Breast epithelium (tissue), 4 donors: ENCODE measurements around the gene DLX4. TPM values are rescaled to one million over a fixed set of nuclear protein-coding genes. Genes with fewer than 3 reads are reported as not detected.

Experiments
- DNase-seq, 2 donors: peaks; one replicate each; pipeline ENCODE4 v3.0.0-alpha.2; 2019; ENCODE audit warnings: low spot score in 2 of 2
- H3K27ac ChIP-seq, 2 donors: fragments of 200-600 bp; sonication (generic) in 1 of 2; one replicate each; pipeline ENCODE4 v1.5.1; 2016 to 2019; ENCODE audit warnings: mild to moderate bottlenecking in 1 of 2
- H3K27me3 ChIP-seq, 2 donors: fragments of 200-600 bp; sonication (generic) in 1 of 2; one replicate each; pipeline versions ENCODE4 v1.5.1 to v1.6.0; 2017 to 2019; ENCODE audit warnings: control low read depth in 1 of 2, mild to moderate bottlenecking in 1 of 2
- H3K36me3 ChIP-seq: fragments of 200-600 bp; one replicate; pipeline ENCODE4 v1.5.1; 2019
- H3K4me1 ChIP-seq, 2 donors: fragments of 200-600 bp; sonication (generic); one replicate each; pipeline ENCODE4 v1.5.1; 2016 to 2019; ENCODE audit warnings: control low read depth in 1 of 2
- H3K4me3 ChIP-seq, 3 donors: fragments of 200-600 bp; sonication (generic); 1 replicate in 2 of 3; 2 replicates in 1 of 3; pipeline ENCODE4 v1.5.1; 2016 to 2019; ENCODE audit warnings: mild to moderate bottlenecking in 3 of 3, moderate library complexity in 2 of 3
- H3K9me3 ChIP-seq, 2 donors: fragments of 200-600 bp; sonication (generic) in 1 of 2; one replicate each; pipeline ENCODE4 v1.5.1; 2016 to 2019; ENCODE audit warnings: control low read depth in 1 of 2
- POLR2A ChIP-seq: fragments of 450-650 bp; IDR thresholded peaks from one replicate; pipeline ENCODE4 v1.6.1; 2016; ENCODE audit warnings: antibody characterized with exemption, mild to moderate bottlenecking, moderate library complexity
- POLR2AphosphoS5 ChIP-seq, 3 donors: sonication (generic); formaldehyde crosslinking; IDR thresholded peaks; one replicate each; pipeline ENCODE4 v1.6.1; 2017; ENCODE audit warnings: antibody characterized with exemption in 3 of 3
- intact Hi-C: fragments of 100-400 bp; cut with DNase I; formaldehyde crosslinking; loops from one replicate; pipeline ENCODE4 v1.15.1; 2023; ENCODE audit warnings: low total_unique reads
- total RNA-seq, 3 donors: library from RNA; depleted of rRNA; stranded (reverse); fragments of >200 nt; gene quantifications; one replicate each; pipeline ENCODE4 v1.1.0, GENCODE V29; 2016
- TF ChIP-seq, protein P1 (sequence below), 3 donors: fragments of 450-650 bp; IDR thresholded peaks; one replicate each; pipeline ENCODE4 v1.5.1; 2016 to 2017; ENCODE audit warnings: antibody characterized with exemption in 3 of 3, mild to moderate bottlenecking in 3 of 3, moderate library complexity in 3 of 3

The DLX4 gene
- total RNA-seq, 3 donors from 2014 or later = 0.44 TPM; not detected in 2

DNA sequence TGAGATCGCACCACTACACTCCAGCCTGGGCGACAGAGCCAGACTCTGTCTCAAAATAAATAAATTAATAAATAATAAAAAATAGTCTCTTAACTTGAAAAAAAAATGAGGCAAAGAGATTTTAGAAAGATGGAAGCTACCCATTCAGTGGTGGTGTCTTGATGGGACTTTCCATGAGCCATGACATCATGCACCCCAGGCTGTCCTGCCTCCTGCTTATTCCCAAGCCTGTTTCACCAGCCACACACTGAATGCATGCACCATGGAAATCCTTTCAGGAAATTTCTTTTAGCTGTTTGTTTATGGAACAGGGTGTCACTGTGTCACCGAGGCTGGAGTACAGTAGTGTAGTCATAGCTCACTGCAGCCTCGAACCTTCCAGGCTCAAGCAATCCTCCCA, 34.9 kb downstream of the DLX4 start:
- no peak for DNase-seq
- intact Hi-C loops = no loop called here
- no peak for TF ChIP-seq POLR2A
- no peak for TF ChIP-seq POLR2AphosphoS5 (IDR thresholded peaks at IDR 0.05)
- TF ChIP-seq, protein P1, sequence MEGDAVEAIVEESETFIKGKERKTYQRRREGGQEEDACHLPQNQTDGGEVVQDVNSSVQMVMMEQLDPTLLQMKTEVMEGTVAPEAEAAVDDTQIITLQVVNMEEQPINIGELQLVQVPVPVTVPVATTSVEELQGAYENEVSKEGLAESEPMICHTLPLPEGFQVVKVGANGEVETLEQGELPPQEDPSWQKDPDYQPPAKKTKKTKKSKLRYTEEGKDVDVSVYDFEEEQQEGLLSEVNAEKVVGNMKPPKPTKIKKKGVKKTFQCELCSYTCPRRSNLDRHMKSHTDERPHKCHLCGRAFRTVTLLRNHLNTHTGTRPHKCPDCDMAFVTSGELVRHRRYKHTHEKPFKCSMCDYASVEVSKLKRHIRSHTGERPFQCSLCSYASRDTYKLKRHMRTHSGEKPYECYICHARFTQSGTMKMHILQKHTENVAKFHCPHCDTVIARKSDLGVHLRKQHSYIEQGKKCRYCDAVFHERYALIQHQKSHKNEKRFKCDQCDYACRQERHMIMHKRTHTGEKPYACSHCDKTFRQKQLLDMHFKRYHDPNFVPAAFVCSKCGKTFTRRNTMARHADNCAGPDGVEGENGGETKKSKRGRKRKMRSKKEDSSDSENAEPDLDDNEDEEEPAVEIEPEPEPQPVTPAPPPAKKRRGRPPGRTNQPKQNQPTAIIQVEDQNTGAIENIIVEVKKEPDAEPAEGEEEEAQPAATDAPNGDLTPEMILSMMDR (IDR thresholded peaks at IDR 0.05) = no peak
- H3K4me1 ChIP-seq = no peaks in the 10 kb centered on the region
- H3K9me3 ChIP-seq = peaks cover 0 to 9% of the 10 kb centered on the region in 2 donors
- H3K27ac ChIP-seq = no peak overlapping the region
- H3K27me3 ChIP-seq = peaks cover 0 to 23% of the 10 kb centered on the region in 2 donors
- H3K36me3 ChIP-seq = no peaks in the 10 kb centered on the region
- no peak overlapping the region for H3K4me3 ChIP-seq

DNA sequence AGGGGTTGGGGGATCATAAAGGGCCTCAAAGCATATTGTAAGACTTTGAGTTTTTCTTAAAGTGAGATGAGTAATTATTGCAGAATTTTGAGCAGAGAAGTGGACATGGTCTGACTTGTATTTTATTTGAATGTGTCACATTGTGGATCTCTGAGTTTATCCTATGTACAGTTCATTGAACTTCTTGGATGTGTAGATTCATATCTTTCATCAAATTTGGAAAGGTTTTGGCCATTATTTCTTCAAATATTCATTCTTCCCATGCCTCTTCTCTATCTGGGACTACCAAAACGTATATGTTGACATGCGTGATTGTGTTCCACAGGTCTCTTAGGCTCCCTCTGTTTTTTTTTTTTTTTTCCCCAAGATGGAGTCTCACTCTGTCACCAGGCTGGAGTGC, 40.3 kb downstream of the DLX4 start:
- Histone ChIP-seq H3K36me3 (no peaks in the 10 kb centered on the region), H3K27me3 (no peaks in the 10 kb centered on the region), H3K4me1 (no peaks in the 10 kb centered on the region), H3K9me3 (peaks cover 21 to 24% of the 10 kb centered on the region in 2 donors), H3K4me3 (no peak overlapping the region), H3K27ac (no peak overlapping the region)
- DNase-seq = no peak
- intact Hi-C loops = no loop called here
- TF ChIP-seq, protein P1 (IDR thresholded peaks at IDR 0.05) = no peak
- TF ChIP-seq POLR2A (no peak), POLR2AphosphoS5 (IDR thresholded peaks at IDR 0.05) (no peak)

DNA sequence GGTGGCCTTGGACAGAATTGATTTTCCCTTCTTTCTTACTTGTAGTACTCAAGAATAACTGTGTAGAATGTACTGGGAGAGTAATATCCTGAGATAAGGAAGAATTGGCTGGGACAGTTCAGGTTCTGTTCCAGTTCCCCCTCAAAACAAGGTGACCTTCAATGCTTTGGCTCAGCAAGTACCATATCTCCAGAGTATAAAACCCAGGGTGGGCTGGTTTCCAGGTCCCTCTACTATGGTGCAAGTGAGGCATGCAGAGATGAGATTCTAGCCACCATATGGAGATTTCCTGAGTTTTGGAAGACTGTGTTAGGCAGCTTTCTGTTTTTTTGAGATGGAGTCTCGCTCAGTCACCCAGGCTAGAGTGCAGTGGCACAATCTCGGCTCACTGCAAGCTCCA, 44.1 kb downstream of the DLX4 start:
- H3K27me3 ChIP-seq = no peaks in the 10 kb centered on the region
- H3K4me3 ChIP-seq = no peak overlapping the region
- H3K27ac ChIP-seq = no peak overlapping the region
- TF ChIP-seq POLR2AphosphoS5 (IDR thresholded peaks at IDR 0.05) (no peak), POLR2A (no peak)
- TF ChIP-seq, protein P1 (IDR thresholded peaks at IDR 0.05) = no peak
- intact Hi-C loops = no loop called here
- no peaks in the 10 kb centered on the region for H3K4me1 ChIP-seq
- H3K9me3 ChIP-seq = peaks cover 23 to 25% of the 10 kb centered on the region in 2 donors
- DNase-seq = no peak
- H3K36me3 ChIP-seq = no peaks in the 10 kb centered on the region

DNA sequence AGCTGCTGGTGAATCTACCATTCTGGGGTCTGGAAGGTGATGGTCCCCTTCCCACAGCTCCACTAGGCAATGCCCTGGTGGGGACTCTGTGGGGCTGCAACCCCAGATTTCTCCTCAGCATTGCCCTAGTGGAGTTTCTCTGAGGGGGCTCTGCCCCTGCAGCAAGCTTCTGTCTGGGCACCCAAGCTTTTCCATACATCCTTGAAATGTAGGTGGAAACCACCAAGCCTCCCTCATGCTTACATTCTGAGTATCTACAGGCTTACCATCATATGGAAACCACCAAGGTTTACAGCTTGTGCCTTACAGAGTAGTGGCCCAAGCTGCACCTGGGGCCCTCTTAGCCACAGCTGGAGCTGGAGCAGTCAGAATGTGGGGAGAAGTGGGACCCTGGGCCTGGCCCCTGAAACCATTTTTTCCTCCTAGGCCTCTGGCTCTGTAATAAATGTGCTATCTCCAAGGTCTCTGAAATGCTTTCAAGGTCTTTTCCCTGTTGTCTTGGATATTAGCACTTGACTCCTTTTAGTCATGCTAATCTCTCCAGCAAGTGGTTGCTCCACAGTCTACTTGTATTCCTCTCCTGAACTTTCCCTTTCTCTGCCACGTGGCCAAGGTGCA, 45.6 kb downstream of the DLX4 start:
- TF ChIP-seq POLR2A = no peak
- TF ChIP-seq POLR2AphosphoS5 (IDR thresholded peaks at IDR 0.05) = no peak
- TF ChIP-seq, protein P1 (IDR thresholded peaks at IDR 0.05) = no peak
- intact Hi-C loops = no loop called here
- DNase-seq = no peak

DNA sequence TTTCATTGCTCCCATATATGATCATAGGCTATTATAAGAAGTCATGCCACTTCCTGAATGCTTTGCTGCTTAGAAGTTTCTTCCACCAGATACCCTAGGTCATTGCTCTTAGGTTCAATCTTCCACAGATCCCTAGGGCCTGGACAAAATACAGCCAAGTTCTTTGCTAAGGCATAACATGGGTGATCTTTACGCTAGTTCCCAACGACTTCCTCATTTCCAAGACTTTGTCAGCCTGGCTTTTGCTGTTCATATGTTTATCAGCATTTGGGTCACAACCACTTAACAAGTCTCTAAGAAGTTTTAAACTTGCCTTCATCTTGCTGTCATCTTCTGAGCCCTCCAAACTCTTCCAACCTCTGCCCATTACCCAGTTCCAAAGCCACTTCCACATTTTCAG, 46.2 kb downstream of the DLX4 start:
- no peak for TF ChIP-seq POLR2A
- TF ChIP-seq POLR2AphosphoS5 (IDR thresholded peaks at IDR 0.05) = no peak
- TF ChIP-seq, protein P1 (IDR thresholded peaks at IDR 0.05) = no peak
- H3K9me3 ChIP-seq = peaks cover 6 to 19% of the 10 kb centered on the region in 2 donors
- no peaks in the 10 kb centered on the region for H3K4me1 ChIP-seq
- H3K36me3 ChIP-seq = no peaks in the 10 kb centered on the region
- no peak overlapping the region for H3K4me3 ChIP-seq
- H3K27me3 ChIP-seq = no peaks in the 10 kb centered on the region
- H3K27ac ChIP-seq = no peak overlapping the region
- no peak for DNase-seq
- intact Hi-C loops = no loop called here

More for the DNA sequence above, 45.6 kb downstream of the DLX4 start:
- H3K27ac ChIP-seq = no peak overlapping the region
- H3K4me1 ChIP-seq = no peaks in the 10 kb centered on the region
- no peaks in the 10 kb centered on the region for H3K36me3 ChIP-seq
- H3K9me3 ChIP-seq = peaks cover 8 to 23% of the 10 kb centered on the region in 2 donors
- H3K4me3 ChIP-seq = no peak overlapping the region
- H3K27me3 ChIP-seq = no peaks in the 10 kb centered on the region
